Chondrocyte (in vitro differentiated cells): ENCODE measurements around the gene PRR5L. TPM values are rescaled to one million over a fixed set of nuclear protein-coding genes. Genes with fewer than 3 reads are reported as not detected.
A peak's percentile ranks its signal among the peaks of the same experiment; 100 is the strongest.

ENCODE experiments used
- DNase-seq: peaks from one replicate; pipeline ENCODE4 v3.0.0; 2021; ENCODE audit warnings: mixed read lengths, low spot score
- H3K27ac Mint-ChIP-seq: one replicate; pipeline ENCODE4 v1.8.0; 2021; ENCODE audit warnings: mild to moderate bottlenecking, moderate library complexity, mixed read lengths; ENCODE audit not compliant: unreplicated experiment
- H3K27me3 Mint-ChIP-seq: 2 replicates; pipeline ENCODE4 v1.8.0; 2021; ENCODE audit warnings: low read depth, mixed read lengths
- H3K36me3 Mint-ChIP-seq: 2 replicates; pipeline ENCODE4 v1.8.0; 2021; ENCODE audit warnings: low read depth, mixed read lengths
- H3K4me1 Mint-ChIP-seq: 2 replicates; pipeline ENCODE4 v1.8.0; 2021; ENCODE audit warnings: low read depth, mild to moderate bottlenecking, mixed read lengths
- H3K4me3 Mint-ChIP-seq: one replicate; pipeline ENCODE4 v1.8.0; 2021; ENCODE audit warnings: mild to moderate bottlenecking, moderate library complexity, mixed read lengths; ENCODE audit not compliant: unreplicated experiment
- H3K9me3 Mint-ChIP-seq: 2 replicates; pipeline ENCODE4 v1.8.0; 2021; ENCODE audit warnings: low read depth, mixed read lengths
- CTCF ChIP-seq: fragments of 200-600 bp; sonication (generic); IDR thresholded peaks from 2 replicates; pipeline ENCODE4 v1.5.0; 2021; ENCODE audit warnings: antibody characterized with exemption, mild to moderate bottlenecking, moderate library complexity
- total RNA-seq: library from RNA; stranded (reverse); gene quantifications from 3 replicates; pipeline ENCODE4 v1.2.1, GENCODE V29; 2021

Gene PRR5L
- total RNA-seq, 1 donor from 2014 or later = 50.7 TPM

DNA sequence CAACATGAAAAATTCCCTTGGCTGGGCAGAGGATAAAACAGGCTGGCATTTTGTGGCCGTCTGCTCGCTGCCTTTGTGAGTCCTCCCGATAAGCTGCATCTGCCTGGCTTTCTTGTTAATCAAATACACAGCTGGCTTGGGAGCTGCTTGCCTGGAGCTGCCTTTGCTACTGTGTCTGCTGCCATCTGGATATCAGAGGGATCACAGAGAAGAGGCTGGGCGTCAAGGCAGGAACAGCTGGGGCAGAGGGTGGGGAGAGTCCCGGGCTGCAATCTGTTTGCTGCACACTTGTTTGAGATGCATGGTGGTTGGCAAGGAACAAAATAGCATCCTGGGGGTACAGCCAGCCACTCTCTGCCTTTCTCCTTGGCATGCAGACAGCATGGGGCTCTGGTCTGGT lies 42.9 kb upstream of the PRR5L start:
- Mint-ChIP-seq H3K4me1 (peaks cover 19% of the 10 kb centered on the region), H3K27ac (no peak overlapping the region), H3K4me3 (no peak overlapping the region), H3K36me3 (no peaks in the 10 kb centered on the region), H3K9me3 (peaks cover 15% of the 10 kb centered on the region), H3K27me3 (peaks cover 4% of the 10 kb centered on the region)
- no peak for TF ChIP-seq CTCF
- no peak for DNase-seq

DNA sequence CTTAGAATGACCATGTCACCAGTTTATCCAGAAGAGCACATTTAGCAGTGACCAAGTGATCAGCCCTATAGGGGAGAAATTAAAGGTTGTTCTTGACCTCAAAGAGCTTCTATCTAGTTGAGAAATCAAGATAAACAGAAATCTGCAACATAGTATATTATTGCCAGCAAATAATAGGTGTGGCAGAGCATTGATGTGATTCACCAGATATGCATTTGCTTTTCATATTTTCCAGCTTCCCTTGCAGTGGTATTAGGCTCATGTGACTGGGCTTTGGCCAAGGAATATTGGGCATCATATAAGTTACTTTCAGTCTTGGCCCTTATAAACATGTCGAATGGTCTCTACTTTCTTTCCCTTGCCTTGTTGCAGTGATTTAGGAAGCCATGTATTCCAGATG lies 41.4 kb upstream of the PRR5L start:
- peaks cover 6% of the 10 kb centered on the region for H3K27me3 Mint-ChIP-seq
- TF ChIP-seq CTCF = no peak
- no peak for DNase-seq
- peaks cover 9% of the 10 kb centered on the region for H3K4me1 Mint-ChIP-seq
- H3K9me3 Mint-ChIP-seq = peaks cover 15% of the 10 kb centered on the region
- H3K4me3 Mint-ChIP-seq = no peak overlapping the region
- H3K36me3 Mint-ChIP-seq = no peaks in the 10 kb centered on the region
- H3K27ac Mint-ChIP-seq = no peak overlapping the region

DNA sequence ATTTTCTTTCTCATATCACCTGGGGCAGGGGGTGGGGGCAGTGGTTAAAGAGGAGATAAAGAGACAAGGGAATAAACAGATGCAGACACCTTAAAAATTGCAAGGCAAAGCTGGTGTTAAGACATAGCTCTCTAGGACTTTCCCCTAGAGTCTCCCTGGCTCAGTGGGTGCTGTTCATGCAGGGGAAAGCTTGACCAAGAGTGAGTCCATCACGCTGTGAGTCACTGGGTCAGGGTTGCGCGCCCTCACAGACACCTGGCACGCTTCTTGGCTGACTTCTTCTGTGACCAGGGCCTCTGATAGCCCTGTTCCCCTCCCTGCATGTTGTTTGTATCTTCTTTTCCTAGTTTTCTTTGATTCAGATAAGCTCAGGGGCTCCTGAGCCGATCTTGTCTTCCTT lies 38.7 kb upstream of the PRR5L start:
- peaks cover 9% of the 10 kb centered on the region for H3K4me1 Mint-ChIP-seq
- H3K9me3 Mint-ChIP-seq = peaks cover 4% of the 10 kb centered on the region
- H3K27me3 Mint-ChIP-seq = peaks cover 15% of the 10 kb centered on the region
- H3K27ac Mint-ChIP-seq = no peak overlapping the region
- no peaks in the 10 kb centered on the region for H3K36me3 Mint-ChIP-seq
- no peak for TF ChIP-seq CTCF
- DNase-seq = no peak
- H3K4me3 Mint-ChIP-seq = no peak overlapping the region

- Mint-ChIP-seq H3K27ac (no peak overlapping the region), H3K4me1 (peaks cover 9% of the 10 kb centered on the region), H3K27me3 (peaks cover 20% of the 10 kb centered on the region), H3K9me3 (peaks cover 4% of the 10 kb centered on the region), H3K36me3 (no peaks in the 10 kb centered on the region), H3K4me3 (no peak overlapping the region)
- TF ChIP-seq CTCF = peak; percentile 91
- no peak for DNase-seq
Observed at GRCh38 chr11:36258730-36259360, 37.2 kb upstream of the PRR5L start.

DNA sequence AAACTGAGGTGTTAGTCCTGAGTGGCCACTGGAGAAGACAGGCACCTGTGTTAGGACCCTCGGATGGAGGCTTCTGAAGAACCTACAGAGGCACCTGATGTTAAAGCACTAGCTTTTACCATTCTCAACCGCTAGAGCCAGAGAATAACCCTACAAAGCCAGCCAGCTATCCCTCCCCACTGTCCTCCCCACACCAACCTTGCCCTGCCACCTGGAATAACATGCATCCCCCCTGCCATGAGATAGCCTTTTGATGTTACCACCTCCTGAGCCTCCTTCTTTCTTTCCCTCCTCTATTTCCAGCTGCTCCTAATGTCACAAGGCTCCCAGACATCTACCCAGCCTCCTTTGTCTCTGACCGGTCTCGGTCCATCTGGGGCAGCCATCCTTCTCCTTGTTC lies 35.0 kb upstream of the PRR5L start:
- DNase-seq = no peak
- Mint-ChIP-seq H3K4me1 (peaks cover 2% of the 10 kb centered on the region), H3K9me3 (no peaks in the 10 kb centered on the region), H3K27ac (no peak overlapping the region), H3K4me3 (no peak overlapping the region), H3K36me3 (no peaks in the 10 kb centered on the region), H3K27me3 (peaks cover 24% of the 10 kb centered on the region)
- TF ChIP-seq CTCF = no peak
